HG03060 (cell line): ENCODE results near the gene PARVB.
"Not testable (repeated sequence)": the region's sequence is repeated elsewhere in the genome, so short reads cannot be mapped to it uniquely, and the experiment has no call there.

Experiments
- ATAC-seq: cut with Tn5 transposase; IDR thresholded peaks from one replicate; pipeline ENCODE4 v1.9.1; 2021; ENCODE audit warnings: low read depth, moderate number of reproducible peaks; ENCODE audit not compliant: unreplicated experiment

Gene PARVB

DNA sequence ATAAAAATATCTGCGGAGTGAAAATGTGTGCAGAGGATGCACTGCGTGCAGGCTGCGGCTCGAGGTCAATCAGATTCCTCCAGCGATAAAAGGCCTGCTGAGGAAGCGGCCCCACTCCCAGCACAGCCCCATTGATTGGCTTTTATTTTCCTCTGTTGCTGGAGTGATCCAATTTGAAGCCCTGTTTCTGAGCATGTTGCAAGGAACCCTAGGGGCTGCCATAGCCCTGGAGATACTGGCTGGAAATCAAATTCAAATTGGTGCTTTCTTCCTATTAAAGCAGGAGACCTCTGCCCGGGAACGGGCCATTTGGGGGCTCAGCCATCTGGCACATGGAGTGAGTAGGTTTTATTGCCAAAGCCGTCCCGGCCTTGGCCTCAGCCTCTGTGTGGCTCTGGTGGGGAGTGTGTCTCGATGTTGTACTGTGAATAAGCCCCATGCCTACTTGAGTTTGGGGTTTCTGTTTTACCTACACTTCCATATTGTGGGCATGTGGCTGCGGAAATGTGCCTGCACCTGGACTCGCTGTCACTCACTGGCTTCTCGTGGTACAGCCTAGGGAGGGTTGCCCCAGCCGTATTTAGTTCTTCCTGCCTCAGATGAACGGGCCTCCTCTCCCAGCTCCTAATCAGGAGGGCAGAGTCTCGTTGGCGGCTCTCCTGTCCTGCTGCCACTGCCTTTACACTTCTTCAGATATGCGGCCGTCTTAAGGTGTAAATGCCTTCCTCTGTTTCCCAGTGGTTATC lies 25.6 kb downstream of the PARVB start:
- no peak for ATAC-seq

DNA sequence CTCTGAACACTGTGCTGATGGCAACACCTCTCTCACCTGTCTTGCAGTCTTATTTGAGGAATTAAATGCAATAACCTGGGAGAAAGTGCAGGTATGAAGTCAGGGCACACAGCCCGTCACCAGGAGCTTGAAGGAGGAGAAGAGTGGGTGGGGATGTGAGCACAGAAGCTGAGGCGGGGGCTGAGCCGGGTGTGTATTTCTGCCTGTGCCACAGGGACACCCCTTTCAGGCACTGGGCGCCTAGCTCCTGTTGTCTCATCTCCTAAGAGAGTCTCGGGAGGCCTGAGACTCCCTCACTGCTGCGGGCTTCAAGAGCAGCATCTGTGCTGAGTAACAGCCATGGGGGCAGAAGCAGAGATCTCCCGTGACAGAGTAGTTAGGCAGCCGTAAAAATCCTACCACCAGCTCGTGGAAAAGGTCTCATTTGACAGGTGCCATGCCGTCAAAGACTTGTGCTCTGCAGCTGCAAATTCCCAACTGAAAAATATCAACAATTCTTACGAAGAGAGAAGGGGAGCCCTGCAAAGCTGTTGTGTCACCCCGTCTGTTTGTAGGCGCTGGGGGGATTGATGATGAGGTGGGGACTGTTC lies 26.8 kb downstream of the PARVB start:
- ATAC-seq: no peak

DNA sequence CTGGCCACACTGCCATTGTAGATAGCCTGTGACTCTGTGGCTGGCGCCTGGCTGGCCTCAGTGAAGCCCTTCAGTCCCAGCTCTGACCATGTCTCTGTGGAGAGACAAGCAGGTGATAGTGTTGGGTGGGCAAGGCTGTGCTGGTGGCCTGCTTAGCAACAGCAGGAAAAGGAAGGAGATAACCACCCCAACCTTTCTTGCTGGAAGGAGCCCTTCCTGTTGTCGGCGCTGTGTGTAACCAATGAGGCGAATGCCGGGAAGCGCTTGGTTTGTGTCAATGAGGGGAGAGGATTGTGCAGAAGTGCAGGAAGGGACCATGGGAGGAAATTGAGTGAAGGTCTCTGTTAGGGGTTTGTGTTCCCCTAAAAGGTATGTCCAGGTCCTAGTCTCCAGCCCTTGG lies 27.3 kb downstream of the PARVB start:
- no peak for ATAC-seq

DNA sequence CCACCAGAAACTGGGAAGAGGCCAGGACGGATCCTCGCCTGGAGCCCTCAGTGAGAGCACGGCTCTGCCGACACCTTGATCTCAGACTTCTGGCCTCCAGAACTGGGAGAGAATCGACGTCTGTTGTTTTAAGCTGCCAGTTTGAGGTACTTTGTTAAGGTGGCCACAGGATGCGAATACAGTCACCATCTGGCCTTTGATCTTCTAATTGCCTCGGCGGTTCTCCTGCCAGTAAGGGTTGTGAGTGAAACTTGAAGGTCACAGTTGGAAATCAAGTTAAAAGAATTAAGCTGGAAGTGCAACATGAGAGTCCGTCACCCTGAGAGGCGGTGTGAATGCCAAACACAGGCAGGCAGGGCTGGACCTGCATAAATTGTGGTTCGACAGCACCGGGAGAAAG lies 27.9 kb downstream of the PARVB start:
- ATAC-seq: no peak

DNA sequence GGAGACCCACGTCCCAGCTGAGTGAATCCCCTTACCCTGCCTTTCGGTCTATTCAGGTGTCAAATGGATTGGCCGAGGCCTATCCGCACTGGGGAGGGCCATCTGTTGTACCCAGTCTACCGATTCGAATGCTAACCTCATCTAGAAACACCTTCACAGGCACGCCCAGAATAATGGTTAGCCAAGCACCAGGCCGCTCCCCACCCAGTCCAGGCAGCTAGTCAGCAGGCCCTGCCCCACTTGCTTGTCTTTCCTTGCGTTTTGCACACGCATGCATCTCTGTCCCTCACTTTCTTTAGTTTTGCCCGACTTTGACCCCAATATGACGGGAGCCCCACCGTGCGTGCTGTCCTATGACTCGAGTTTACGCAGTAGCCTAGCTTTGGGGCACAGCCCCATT lies 31.7 kb downstream of the PARVB start:
- no peak for ATAC-seq

DNA sequence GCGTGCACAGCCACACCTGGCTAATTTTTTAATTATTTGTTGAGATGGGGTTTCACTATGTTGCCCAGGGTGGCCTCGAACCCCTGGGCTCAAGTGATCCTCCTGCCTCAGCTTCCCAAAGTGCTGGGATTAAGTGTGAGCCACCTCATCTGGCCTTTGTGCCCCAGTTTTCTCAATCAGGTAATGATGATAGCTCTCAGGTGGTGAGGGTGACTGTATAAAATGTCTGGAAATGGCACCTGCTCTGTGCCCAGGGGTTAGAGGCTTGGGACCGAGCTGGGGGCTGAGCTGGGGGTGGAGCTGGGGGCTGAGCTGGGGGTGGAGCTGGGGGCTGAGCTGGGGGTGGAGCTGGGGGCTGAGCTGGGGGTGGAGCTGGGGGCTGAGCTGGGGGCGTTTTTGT lies 32.5 kb downstream of the PARVB start:
- not testable (repeated sequence) for ATAC-seq

DNA sequence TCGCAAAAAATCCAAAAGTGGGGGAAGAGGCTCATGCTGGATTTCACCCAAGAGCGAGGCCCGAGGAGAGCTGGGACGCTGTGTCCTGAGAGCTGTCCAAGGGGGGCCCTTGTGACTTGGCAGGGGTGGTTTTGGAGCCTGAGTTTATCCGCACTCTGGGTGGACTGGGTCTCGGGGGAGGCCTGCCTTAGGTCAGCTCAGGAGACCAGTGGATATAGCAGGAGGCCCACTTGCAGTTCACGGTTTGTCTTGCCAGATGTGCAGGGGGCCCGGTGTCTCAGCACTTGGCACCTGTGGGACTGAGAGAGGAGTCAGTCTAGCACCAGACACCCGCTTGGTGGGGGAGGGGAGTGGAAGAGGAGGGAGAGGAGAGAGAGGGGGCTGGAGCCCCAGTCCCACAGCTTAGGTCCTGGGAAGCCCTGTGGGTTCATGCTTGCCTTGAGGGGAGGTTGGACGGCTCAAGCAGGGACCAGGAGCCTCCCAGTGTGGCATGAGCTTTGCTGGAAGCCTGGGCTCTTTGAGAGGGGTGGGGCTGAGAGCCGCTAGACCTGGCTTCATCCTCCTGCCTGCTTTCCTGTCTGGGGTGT lies 33.4 kb downstream of the PARVB start:
- no peak for ATAC-seq

DNA sequence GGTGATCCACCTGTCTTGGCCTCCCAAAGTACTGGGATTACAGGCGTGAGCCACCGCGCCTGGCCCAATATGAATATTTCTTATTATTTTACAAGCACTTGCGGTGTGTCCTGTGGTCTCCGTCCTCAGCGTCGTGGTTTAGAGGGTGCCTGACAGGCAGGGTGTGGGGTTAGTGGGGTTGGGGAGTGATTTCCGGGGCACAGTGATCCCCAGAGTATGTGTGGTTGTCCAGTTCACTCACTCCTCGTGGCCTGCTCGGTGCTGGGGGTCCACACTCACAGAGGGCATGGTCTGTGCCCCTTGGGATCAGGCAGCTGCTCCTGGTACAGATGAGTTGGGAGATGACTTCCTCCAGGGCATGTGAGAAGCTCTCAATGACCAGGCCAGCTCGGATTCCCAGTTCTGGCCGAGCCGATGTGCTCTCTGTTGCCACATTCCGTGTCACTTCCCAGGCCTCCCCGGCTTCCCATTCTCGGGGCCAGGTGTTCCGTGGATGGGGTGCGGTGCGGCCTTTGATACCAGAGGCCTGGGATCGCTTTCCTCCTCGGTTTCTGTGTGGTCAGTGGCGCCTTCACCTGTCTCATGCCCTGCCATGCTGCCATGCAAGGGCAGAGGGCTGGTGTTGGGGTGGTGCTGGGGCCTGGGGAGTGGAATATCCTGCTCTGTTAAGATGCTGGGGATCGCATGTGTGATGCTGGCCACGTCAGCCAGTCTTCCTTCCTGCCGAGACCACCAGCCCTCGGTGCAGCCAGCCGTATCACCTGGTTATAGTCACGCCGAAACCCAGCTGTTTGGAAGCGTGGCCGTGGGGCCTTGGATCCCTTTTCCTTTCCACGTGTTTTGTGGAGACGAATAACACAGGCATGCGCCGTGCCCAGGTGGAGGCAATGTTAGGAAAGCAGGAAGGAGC lies 39.6 kb downstream of the PARVB start:
- ATAC-seq: no peak

DNA sequence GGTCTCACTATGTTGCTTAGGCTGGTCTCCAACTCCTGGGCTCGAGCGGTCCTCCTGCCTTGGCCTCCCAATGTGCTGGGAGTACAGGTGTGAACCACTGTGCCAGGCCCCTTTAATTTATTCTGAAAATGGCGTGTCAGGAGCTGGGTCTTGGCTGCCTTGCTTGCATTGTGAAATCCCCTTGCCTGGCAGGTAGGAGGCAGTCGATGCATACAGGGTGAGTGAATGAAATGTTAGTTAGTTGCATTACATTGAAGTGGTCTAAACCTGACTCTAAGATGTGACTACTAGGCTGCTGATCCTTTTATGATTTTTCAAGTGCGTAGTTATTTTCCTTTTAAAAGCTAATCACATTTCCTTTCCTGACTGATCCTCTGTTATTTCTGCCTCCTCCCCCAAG lies 42.9 kb downstream of the PARVB start:
- no peak for ATAC-seq

DNA sequence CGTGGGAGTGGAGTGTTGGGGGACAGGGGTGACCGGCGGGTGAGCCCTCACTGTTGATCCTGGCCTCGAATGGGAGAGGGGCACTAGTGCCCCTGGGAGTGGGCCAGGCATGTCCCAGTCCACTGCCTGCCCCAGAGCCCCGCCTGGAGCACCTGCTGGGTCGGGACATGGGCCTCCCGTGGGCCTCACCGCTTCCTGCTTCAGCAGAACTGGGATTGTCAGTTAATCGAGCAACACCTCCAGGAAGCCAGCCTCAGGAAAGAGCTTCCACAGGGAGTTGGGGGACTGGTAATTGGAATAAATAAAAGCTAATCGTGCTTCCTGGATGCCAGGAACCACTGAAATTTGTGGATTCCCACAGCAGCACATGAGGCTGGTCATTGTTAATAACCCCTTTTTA lies 43.8 kb downstream of the PARVB start:
- ATAC-seq: no peak

DNA sequence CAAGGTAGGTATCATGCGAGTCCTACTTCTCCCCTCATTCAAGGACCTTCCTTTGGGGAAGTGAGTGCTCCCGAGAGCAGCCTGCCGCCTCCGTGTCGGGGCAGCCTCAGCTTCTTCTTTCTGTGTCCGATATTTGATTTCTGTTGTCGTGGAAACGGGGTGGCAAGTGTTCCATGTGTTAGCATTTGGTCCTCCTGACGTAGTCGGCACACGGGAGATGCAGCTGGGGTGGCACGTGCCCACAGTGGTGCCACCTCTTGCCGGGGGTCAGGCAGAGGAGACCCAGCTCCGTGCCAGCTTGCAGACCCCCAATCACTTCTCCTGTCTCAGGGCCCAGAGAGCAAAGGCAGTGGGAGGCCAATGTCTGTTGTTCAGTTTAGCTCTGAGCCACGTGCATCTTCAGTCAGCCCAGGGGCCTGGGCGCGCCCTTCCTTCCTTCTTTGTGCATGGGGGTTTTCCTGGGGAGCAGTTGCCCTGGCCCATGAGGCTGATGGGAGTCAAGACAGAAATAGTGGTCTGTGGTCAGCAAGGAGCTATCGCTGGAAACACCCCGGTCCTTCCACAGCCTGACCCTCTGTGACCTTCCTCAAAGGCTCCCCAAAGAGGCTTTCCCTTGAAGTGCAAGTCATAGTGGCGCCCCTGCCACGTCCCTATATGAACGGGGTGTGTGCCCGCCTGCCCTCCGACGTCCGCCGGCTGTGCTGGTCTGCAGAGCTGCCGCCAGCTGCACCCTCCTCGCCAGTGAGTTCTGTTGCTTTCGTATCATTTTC lies 44.5 kb downstream of the PARVB start:
- ATAC-seq: no peak

DNA sequence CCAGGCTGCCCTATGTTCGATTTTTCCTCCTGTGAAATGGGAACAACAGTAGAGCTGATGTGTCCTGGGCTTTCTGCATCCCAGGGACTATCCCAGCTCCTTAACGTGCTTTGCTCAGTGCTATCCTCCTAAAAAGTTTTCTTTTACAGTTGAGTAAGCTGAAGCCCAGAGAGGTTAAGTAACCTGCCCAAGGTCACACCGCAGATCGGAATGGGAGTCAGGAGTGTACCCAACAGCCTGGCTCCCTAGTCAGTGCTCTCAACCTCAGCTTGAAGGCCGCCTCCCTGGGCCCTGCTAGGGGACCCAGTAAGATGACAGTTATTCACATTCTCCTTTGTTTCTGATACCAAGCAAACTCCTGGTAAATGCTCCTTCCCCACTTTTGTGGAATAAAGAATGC lies 45.9 kb downstream of the PARVB start:
- no peak for ATAC-seq

DNA sequence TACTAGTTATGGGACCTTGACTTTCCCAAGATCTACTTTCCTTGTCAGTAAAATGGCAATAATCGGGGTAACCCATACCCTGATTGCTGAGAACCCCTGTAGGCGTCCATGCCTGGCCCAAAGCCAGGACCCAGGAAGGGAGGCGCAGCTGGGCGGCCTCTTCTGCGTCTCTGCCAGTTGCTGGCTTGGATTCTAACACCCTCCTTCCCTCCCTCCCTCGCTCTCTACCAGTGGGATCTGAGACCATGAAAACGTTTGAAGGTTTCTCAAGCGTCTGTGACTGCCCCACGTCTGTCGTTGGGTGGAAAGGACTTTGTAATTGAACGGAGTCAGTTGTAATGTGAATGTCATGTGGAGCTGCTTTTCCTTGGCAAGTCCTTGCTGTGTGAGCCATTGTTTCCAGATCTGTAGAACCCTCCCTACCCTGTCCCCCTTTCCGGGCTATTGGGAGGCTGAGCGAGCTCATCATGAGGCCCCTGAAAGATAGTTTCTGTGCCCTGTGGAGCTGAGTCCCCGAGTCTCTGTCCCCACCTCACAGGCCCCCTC lies 47.8 kb downstream of the PARVB start:
- no peak for ATAC-seq

DNA sequence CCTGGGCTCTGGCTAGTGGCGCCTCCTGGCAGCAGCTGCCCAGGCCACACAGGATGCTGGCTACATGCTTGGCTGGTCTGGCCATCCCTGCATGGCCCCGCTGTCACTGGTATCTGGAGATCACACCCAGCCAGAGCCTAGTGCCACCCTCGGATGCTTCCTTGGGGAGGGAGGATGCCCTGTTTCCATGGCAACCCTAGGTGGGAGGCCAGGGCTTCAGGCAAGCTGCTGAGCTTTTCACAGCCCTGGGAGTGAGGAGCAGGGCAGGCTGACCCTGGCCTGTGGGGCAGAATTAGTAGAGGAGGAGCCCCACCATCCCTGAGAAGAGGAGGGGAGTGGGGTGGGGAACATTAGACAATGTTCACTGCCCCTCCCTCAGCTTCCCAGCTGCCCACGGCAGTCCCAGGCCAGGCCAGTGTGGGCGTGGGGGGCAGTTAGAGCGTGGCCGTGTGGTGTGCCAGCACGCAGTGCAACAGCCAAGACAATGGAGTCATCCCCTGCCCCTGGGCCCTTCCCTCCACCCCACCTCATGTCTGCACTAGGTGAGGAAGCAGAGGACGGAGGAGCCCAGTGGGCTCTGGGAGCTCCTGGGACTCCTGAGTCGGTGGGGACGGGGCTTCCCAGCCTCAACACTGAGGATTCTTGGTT lies 50.4 kb downstream of the PARVB start:
- no peak for ATAC-seq

DNA sequence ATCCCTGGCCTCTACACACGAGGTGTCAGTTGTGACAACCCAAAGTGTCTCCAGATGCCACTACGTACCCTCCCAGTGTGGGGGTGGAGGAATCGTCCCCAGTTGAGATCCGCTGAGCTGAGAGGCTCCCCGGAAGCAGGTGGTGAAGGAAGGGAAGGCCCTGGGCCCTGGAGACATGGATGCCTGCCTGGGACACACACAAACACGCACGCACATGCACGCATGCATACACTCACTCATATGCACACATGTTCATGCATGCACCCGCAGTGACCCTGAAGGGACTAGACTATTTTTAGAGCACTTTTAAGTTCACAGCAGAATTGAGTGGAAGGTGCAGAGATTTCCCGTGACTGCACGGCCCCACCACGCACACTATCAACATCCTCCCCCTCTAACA lies 50.9 kb downstream of the PARVB start:
- ATAC-seq: no peak

DNA sequence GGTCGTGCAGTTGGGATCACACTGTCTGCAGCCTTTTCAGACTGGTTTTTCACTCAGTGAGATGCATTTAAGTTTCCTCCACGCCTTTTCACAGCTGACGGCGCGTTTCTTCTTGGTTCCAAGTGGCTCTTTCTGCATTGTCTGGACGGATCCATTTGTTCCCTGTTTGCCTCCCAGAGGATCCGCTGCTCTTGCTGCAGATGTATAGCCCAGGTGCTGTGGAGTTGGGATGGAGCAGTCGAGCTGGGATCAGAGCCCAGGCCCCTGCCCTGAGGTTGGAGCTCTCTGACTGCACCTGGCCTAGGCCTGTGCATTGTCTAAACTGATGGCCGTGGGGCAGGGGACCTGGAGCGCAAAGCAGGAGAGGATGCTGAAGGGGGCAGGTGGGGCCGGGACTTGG lies 51.6 kb downstream of the PARVB start:
- ATAC-seq: no peak

DNA sequence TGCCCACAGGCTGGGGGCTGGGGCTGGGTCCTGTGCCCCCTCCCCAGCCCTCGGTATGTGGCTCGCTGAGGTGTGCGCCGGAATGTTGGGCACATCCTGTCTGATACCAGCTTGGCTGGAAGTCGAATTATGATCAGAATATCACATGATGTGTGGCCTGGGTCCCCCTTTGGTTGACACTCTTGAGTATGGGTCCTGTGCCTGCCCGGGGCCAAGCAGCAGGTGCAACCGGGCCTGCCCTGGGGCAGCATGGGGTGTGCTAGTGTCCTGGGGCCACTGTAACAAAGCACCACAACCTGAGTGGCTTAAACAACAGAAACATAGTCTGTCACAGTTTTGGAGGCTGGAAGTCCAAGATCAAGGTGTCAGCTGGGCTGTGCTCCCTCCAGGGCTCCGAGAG lies 52.7 kb downstream of the PARVB start:
- ATAC-seq: no peak

DNA sequence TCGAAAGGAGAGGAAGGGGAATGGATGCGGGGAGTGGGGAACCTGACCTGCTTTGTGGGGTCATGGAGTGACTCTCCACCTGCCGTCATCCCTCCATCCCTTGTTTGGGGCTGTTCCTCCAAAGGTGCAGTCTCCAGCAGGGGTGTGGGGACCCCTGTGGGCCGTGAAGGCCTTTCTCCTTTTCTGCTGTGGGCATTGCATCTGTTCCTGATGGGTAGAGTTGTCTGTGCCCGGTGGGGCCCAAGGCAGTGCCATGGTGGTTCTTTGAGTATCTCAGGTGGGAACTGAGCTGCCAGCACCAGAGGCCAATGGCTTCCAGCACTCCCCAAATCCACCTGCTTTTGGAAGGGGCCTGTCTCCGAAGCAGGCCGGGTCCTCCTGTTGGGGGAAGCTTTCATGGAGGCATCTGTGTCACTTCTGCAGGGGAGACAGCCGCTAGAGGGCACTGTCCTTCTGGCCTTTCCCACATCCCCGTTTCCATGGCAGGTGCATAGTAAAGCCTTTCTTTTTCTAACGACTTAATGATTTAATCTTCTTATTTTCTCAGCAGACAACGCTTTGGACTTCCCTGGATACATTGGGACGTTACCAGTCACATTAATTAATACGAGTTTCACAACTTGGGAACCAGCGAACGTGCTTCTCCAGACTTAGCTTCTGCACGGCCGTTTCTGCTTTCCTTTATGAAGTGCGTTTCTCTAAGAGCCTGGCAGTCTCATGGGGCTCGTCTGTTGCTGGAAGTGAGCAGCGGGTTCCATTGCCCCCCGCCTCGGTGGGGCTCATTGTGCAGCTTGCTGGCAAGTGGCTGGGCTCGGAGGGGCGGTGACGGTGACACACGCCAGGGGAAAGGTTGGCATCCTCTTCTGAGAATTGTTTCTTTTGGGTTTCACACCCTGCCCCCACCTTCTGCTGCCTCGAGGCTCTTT lies 57.1 kb downstream of the PARVB start:
- no peak for ATAC-seq

DNA sequence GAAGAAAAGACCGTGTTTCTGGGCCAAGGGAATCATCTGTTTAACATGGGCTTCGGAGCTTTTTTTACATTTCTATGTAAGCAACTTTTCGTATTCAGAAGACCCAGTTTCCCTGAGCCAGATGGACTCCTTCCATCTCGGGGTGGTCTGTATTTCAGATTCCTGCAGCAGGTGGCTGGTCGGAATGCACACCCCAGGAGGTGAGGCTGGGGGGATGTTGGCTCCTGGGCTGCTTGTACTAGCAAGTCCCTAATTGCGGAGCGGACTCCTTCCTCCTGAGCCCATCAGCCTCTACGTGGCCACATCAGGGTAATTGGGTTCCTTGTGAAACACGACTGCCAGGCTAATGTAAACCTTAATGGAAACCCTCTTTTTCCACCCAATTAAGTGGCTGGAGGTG lies 58.7 kb downstream of the PARVB start:
- no peak for ATAC-seq
